GM12865 (cell line): ENCODE measurements around the gene ATOH1.

Experiments
- DNase-seq: peaks from one replicate; pipeline ENCODE4 v3.0.0; 2010; ENCODE audit warnings: low read depth
- H3K4me3 ChIP-seq: 2 replicates; pipeline ENCODE4 v1.5.1; 2011; ENCODE audit warnings: mild to moderate bottlenecking, low read depth, low read length, control low read depth
- CTCF ChIP-seq: IDR thresholded peaks from 2 replicates; pipeline ENCODE4 v1.5.1; 2011; ENCODE audit warnings: low read length, control low read depth, low read depth, inconsistent platforms; ENCODE audit not compliant: insufficient read depth; ENCODE audit errors: missing control alignments

ATOH1 gene

DNA sequence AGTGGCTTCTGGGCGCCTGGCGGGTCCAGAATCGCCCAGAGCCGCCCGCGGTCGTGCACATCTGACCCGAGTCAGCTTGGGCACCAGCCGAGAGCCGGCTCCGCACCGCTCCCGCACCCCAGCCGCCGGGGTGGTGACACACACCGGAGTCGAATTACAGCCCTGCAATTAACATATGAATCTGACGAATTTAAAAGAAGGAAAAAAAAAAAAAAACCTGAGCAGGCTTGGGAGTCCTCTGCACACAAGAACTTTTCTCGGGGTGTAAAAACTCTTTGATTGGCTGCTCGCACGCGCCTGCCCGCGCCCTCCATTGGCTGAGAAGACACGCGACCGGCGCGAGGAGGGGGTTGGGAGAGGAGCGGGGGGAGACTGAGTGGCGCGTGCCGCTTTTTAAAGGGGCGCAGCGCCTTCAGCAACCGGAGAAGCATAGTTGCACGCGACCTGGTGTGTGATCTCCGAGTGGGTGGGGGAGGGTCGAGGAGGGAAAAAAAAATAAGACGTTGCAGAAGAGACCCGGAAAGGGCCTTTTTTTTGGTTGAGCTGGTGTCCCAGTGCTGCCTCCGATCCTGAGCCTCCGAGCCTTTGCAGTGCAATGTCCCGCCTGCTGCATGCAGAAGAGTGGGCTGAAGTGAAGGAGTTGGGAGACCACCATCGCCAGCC is at the start of gene ATOH1:
ATOH1 (plus strand) TSS at position 422 of the 663 bp plus-strand sequence; CDS start at position 596, 174 bp downstream.
- no peak within 1 kb of the TSS for H3K4me3 ChIP-seq
- no peak for DNase-seq
- TF ChIP-seq CTCF: no peak

DNA sequence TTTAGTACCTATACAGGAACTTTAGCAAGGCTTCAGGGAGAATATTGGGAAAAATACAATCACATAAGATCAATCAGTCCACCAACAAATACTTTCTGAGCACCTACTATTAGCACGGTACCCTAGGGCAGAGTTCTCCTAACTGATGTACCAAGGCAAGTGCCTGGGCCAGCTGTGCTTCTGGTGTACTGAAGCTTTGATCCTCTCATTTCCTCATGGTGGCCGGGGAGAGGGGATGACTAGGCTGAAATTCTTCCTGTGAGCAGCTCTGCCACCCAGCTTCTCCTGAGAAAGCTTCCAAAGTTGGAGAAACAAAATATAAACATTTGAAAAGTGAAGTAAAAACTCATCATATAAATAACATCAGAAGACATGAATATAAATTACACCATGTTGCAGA is 49.3 kb upstream of the ATOH1 start:
- TF ChIP-seq CTCF: no peak
- no peak overlapping the region for H3K4me3 ChIP-seq
- no peak for DNase-seq

DNA sequence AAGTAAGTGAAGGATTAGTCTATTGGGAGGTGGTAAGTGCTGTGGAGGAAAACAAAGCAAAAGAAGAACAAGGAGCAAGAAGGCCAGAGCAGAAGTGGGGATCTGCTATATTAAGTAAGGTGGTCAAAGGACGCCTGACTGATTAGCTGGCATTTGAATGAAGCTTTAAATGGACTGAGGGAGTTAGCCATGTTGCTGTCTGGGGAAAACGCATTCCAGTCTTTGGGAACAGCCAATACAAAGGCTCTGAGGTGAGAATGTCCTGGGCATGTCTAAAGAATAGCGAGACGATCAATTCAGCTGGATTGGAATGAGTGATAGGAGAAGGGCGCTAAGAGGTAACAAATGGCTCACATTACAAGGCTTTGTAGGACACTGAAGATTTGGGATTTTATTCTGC is 48.5 kb upstream of the ATOH1 start:
- DNase-seq: no peak
- no peak overlapping the region for H3K4me3 ChIP-seq
- no peak for TF ChIP-seq CTCF

DNA sequence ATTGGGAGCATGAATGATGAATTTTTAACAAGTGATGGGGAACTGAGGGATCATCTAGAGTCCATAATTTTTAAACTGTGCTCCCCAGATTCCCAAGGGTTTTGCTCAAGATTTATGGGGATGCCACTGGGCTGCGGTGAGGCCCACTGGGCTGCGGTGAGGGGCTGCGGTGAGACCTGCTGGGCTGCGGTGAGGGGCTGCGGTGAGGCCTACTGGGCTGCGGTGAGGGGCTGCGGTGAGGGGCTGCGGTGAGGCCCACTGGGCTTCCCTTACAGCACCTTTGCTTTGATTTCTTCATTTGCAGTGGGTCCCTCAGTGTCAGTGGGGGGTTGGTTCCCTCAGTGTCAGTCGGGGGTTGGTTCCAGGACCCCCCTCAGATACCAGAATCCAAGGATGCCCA is 47.4 kb upstream of the ATOH1 start:
- DNase-seq: no peak
- H3K4me3 ChIP-seq: no peak overlapping the region
- no peak for TF ChIP-seq CTCF

DNA sequence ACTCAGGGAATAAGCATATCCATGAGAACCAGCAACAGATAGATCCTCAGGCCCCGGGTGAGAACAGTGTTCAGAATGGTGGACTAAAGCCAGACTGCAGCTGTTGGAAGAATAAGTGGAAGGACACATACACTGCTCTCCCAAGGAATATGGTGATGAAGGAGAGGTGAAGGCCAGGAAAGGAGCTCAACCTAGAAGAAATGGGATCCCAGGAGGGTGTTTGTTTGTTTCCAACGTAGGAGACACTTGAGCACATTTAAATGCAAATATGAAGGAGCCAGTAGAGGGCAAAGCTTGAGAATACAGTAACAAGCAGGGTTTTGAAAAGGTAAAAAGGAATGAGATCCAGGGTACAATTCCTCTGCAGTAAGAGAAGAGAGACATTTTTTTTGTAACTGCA is 42.4 kb upstream of the ATOH1 start:
- TF ChIP-seq CTCF: no peak
- no peak overlapping the region for H3K4me3 ChIP-seq
- DNase-seq: no peak

GRCh38 chr4:93788712-93789111 is 39.8 kb upstream of the ATOH1 start:
- peak; percentile 40 for TF ChIP-seq CTCF
- peak; percentile 31 for DNase-seq
- H3K4me3 ChIP-seq: no peak overlapping the region

- no peak overlapping the region for H3K4me3 ChIP-seq
- peak; percentile 82 for TF ChIP-seq CTCF
- DNase-seq: peak; percentile 58
Measured at GRCh38 chr4:93791570-93792195, 36.9 kb upstream of the ATOH1 start.
